ENCODE data around the gene SF3B4. TPM values are rescaled to one million over a fixed set of nuclear protein-coding genes. Genes with fewer than 3 reads are reported as not detected.
"Not testable (repeated sequence)": the region's sequence is repeated elsewhere in the genome, so short reads cannot be mapped to it uniquely, and the experiment has no call there.

SF3B4 gene
- total RNA-seq, 4 donors from 2014 or later = 19.1 to 28.7 (median 22.2) TPM

DNA sequence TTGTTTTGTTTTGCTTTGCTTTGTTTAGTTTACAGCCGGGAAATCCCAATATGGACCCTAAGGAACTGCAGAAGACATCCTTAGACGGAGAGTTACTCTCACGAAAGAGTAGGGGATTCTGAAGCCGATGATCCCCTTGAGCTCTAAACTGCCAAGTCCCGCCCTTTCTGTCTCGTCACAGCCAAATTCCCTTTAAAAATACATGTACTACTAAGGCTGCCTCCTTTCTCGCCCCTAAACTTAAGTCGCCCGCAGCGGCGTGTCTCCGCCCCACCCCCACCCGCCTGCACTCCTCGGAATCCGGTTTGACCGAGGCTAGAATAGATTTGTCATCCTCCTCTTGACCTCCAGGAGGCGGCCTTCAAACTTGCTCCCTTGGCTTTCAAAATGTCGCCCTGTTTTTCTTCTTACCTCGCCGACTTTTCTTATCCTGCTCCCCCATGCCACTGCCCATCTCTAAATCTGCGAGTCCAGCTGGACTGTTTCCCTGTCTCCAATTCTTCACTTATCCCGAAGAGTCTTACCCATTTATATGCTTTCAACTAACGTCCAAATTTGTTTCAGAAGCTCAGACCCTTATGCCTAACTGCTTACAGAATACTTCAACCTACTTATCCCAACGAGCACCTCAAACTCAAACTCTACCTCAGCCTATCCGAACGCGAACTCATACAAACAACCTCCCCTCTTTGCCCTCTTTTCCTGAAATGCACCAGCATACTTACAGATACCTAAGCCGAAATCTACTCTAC is 39.2 kb downstream of the SF3B4 start:
- no peak for TF ChIP-seq EP300 (IDR thresholded peaks at IDR 0.05)
- TF ChIP-seq, protein P1, sequence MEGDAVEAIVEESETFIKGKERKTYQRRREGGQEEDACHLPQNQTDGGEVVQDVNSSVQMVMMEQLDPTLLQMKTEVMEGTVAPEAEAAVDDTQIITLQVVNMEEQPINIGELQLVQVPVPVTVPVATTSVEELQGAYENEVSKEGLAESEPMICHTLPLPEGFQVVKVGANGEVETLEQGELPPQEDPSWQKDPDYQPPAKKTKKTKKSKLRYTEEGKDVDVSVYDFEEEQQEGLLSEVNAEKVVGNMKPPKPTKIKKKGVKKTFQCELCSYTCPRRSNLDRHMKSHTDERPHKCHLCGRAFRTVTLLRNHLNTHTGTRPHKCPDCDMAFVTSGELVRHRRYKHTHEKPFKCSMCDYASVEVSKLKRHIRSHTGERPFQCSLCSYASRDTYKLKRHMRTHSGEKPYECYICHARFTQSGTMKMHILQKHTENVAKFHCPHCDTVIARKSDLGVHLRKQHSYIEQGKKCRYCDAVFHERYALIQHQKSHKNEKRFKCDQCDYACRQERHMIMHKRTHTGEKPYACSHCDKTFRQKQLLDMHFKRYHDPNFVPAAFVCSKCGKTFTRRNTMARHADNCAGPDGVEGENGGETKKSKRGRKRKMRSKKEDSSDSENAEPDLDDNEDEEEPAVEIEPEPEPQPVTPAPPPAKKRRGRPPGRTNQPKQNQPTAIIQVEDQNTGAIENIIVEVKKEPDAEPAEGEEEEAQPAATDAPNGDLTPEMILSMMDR (IDR thresholded peaks at IDR 0.05) = peak; percentile 58 to 63
- peak in 1 of 3 donors; percentile 5 for TF ChIP-seq POLR2AphosphoS5 (IDR thresholded peaks at IDR 0.05)
- WGBS = 1% methylated on average over 28 of the region's 28 CpGs

GRCh38 chr1:149887456-149888246 is 40.0 kb downstream of the SF3B4 start:
- Histone ChIP-seq H3K4me1 (peaks cover 34% of the 10 kb centered on the region), H3K9me3 (no peaks in the 10 kb centered on the region), H3K27me3 (no peaks in the 10 kb centered on the region), H3K36me3 (no peaks in the 10 kb centered on the region), H3K4me3 (peak overlapping the region; percentile 85), H3K27ac (peak overlapping the region; percentile 100)
- peak; percentile 94 to 95 for DNase-seq (ENCODE audit: low spot score in 2 of 2)
- TF ChIP-seq, protein P1 (IDR thresholded peaks at IDR 0.05) = no peak
- TF ChIP-seq POLR2AphosphoS5 (IDR thresholded peaks at IDR 0.05) = peak; percentile 82 to 92 (median 89)
- TF ChIP-seq POLR2A (IDR thresholded peaks at IDR 0.05) = peak; percentile 77 to 85
- under 1% methylated on average over 46 of the region's 46 CpGs for WGBS

More for the DNA sequence above, 39.2 kb downstream of the SF3B4 start:
- H3K4me3 ChIP-seq = peak overlapping the region; percentile 85
- H3K4me1 ChIP-seq = peaks cover 34% of the 10 kb centered on the region
- H3K9me3 ChIP-seq = no peaks in the 10 kb centered on the region
- H3K27me3 ChIP-seq = no peaks in the 10 kb centered on the region
- peak overlapping the region; percentile 100 for H3K27ac ChIP-seq
- H3K36me3 ChIP-seq = no peaks in the 10 kb centered on the region
- peak; percentile 90 for DNase-seq (ENCODE audit: low spot score in 2 of 2)

- not testable (repeated sequence) for DNase-seq (ENCODE audit: low spot score in 2 of 2); H3K36me3 ChIP-seq; H3K9me3 ChIP-seq; H3K27me3 ChIP-seq
- Histone ChIP-seq H3K27ac (peak overlapping the region; percentile 100), H3K4me1 (peaks cover 34% of the 10 kb centered on the region), H3K4me3 (peak overlapping the region; percentile 85)
- WGBS = 0% methylated on average over 12 of the region's 13 CpGs
These were observed 40.5 kb downstream of the SF3B4 start for GRCh38 chr1:149887196-149887455.

DNA sequence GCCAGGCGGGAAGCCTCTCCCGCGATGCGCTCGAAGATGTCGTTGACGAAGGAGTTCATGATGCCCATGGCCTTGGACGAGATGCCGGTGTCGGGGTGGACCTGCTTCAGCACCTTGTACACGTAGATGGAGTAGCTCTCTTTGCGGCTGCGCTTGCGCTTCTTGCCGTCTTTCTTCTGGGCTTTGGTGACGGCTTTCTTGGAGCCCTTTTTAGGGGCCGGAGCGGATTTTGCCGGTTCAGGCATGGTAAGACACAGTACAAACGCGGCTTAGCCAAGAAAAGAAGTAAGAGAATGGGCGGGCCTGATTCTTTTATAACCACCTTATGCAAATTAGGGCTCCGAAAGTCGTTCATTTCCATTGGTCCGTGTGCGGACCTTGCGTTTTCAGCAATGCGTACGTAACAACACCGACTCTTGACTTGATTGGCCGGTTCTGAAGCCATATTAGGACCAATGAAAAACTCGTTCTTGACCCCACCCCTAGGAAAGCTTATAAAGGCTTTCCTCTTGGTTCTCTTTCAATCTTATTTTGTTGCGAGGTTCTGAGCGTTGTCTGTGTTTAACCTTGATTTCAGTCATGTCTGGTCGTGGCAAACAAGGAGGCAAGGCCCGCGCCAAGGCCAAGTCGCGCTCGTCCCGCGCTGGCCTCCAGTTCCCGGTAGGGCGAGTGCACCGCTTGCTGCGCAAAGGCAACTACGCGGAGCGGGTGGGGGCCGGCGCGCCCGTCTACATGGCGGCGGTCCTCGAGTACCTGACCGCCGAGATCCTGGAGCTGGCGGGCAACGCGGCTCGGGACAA is 41.0 kb downstream of the SF3B4 start:
- peak; percentile 90 to 93 for DNase-seq (ENCODE audit: low spot score in 2 of 2)
- TF ChIP-seq EP300 (IDR thresholded peaks at IDR 0.05) (no peak), POLR2AphosphoS5 (IDR thresholded peaks at IDR 0.05) (peak; percentile 100), POLR2A (IDR thresholded peaks at IDR 0.05) (peak; percentile 98 to 99)
- TF ChIP-seq, protein P1 (IDR thresholded peaks at IDR 0.05) = no peak
- no peaks in the 10 kb centered on the region for H3K36me3 ChIP-seq
- no peaks in the 10 kb centered on the region for H3K9me3 ChIP-seq
- no peaks in the 10 kb centered on the region for H3K27me3 ChIP-seq
- H3K27ac ChIP-seq = peak overlapping the region; percentile 100
- H3K4me3 ChIP-seq = peak overlapping the region; percentile 85
- H3K4me1 ChIP-seq = peaks cover 34% of the 10 kb centered on the region
- WGBS = 0% methylated on average over 38 of the region's 62 CpGs

GRCh38 chr1:149886121-149886395 is 41.5 kb downstream of the SF3B4 start:
- peak in 1 of 3 donors; percentile 32 for TF ChIP-seq POLR2AphosphoS5 (IDR thresholded peaks at IDR 0.05)
- WGBS = under 1% methylated on average over 15 of the region's 19 CpGs
- peak overlapping the region; percentile 85 for H3K4me3 ChIP-seq

More at GRCh38 chr1:149886121-149886395, 41.5 kb downstream of the SF3B4 start:
- H3K9me3 ChIP-seq; H3K27me3 ChIP-seq; DNase-seq (ENCODE audit: low spot score in 2 of 2); H3K36me3 ChIP-seq: not testable (repeated sequence)
- Histone ChIP-seq H3K4me1 (peaks cover 34% of the 10 kb centered on the region), H3K27ac (peak overlapping the region; percentile 100)
